ENCODE measurements around the gene ASPHD2.
"Not testable (repeated sequence)": the region's sequence is repeated elsewhere in the genome, so short reads cannot be mapped to it uniquely, and the experiment has no call there.

The ASPHD2 gene

DNA sequence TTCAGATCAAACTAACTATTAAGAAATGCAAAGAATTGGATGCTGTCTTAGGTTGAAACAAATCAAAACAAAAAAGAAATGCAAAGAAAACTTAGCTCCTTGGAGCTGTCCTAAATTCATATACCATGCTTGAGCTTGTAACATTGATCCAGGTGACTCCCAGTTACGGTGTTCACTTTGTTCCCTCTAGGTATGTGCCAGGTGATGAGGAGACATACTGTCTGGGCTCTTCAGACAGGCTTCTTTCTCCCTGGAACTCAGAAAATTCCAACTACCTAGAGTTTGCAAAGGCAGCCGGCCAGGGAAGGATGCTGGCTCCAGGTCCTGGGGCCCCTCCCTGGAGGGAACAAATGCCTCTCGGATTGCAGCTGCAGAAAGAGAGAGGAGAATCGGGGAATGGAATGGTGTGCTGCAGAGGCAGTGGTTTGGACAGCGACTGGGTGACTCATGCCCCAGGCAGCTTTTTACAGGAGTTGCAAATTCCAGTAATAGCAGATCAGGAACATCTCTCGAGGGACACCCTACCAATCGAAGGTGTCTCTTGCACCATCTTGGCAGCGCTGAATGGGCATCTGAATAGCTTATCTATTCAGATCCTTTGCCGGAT is 12.3 kb upstream of the ASPHD2 start:
- no peak for DNase-seq

DNA sequence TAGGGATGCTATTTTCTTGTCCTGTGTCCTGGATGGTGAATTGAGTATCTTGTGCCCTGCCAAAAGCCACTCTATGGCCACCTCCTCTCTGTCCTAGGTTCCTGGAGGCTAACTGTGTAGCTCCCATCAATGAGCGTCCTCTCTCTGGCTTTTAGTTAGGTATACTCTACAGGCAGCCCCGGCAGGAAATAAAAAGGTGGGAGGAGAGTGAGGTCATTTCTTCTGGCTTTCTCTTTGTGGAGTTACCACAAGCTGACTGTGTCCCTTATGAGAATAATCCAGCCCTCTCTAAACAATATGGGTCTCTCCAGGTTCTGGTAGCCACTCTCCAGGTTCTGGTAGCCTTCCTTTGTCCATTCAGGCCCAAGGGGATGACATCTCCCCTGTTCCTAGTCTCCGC is 11.7 kb upstream of the ASPHD2 start:
- no peak for DNase-seq

DNA sequence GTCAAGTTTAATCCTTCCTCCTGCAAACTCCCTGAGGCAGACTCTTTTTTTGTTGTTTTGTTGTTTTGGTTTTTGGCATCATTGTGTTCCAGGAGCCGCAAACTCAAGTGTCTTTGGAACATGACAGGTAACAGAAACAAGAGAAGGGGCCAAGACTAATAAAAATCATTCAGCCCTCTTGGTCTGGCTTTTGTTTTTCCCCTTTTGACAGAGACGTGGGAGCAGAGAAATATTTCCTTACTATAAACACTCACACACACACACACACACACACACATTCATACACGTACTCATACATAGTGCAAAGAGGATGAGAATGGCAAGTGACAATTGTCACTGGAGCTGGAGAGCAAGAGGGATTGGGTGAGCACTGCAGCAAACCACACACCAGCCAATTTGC is 10.4 kb upstream of the ASPHD2 start:
- DNase-seq: no peak

DNA sequence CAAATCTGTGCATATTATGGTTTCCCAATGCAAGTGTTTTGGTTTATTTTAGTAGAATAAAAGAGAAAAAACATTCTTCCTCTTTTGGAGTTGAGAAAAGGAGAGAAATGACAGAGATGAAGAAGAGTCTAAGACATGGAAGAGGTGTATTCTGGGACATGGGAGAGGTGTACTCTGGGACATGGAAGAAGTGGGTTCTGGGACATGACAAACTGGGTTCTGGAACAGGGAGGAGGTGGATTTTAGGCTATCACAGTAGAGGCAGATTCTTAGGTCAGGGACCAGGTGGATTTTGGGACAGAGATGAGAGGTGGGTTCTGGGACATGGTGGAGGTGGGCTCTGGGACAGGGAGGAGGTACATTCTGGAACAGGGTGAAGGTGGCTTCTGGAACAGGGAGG is 2.1 kb upstream of the ASPHD2 start:
- no peak for DNase-seq

DNA sequence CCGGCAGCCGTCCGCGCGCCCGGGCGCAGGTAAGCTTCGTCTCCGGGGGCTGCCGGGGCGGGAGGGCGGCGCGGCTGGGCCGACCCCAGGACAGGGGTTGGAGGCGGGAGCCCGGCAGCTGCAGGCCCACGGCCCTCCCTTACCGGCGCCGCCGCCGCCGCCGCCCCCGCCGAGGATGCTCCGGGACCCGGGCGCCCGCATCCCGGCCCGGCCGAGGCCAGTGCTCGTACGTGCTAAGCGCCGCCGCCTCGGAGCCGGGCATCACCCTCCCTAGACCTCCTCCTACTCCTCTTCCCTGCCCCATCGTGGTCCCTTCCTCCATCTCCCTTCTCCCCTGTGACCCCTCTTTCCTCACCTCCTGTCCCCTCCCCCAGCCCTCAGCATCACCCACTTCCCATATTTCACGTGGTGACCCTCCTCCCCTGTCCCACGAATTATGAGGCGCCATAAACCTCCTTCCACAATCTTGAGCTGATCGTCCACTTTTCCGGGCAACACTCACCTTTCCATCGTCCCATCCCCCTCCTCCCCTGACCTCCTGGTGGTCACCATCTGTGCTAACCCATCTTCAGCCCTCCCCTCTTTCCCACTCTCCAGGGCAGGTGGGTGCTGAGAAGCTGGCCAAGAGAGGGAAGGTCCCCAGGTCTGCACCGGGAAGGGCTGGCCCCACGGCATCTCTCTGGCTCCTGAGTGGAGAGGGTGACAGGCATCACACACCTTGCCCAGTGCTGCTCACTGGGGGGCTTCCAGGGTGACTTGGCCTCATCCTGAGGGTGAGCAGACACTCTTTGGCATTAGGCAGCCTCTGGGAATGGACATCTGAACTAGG is 612 bp downstream of the ASPHD2 start:
- no peak for DNase-seq

DNA sequence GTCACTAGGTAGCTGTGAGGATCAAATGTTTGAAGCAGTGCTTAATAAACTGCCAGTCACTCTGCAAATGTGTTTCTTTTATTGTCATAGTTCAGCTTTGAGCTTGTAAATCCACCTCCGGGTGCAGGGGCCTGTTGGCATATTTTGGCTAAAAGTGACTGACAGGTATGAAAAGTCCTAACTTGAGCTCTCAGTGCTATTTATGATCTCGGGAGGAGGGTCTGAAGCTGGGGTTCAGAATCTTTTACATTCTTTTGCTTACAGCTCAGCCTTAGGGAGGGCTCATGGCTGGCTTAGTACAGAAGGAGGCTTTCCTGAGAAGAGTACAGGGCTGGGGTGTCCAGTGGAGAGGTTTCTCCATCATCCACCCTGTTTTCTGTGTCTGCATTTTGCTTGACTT is 1.5 kb downstream of the ASPHD2 start:
- DNase-seq: no peak

DNA sequence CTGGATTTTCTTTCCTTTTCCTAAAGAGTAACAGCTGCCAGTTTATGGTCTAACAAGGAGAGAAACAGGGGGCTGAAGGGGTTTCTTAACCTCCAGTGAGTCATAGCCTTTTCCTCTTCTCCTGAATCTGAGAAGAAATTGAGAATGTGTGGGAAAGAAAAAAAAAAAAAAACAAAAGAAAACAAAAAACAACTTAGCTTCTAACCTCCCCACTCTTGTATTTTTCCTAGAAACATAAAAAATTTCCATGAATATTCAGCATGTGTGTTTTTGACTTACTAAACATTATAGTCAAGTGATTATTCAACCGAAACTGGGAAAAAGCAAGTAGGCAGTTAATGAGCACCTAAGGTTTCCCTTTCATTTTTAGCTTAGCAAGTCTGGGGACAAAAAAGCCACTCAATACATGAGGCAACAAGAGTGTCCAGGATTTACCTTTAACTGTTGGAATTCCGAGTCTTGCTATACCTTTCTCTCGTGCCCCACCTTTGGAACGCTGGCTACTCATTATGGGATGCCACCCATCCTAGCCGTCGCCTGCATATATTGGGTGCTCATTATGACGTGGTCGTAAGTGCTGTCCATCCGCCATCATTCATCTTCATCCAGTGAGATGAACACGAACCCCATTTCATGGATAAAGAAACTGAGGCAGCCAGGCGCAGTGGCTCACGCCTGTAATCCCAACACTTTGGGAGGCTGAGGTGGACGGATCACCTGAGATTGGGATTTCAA is 2.4 kb downstream of the ASPHD2 start:
- peak in 1 of 2 donors; percentile 49 for DNase-seq

DNA sequence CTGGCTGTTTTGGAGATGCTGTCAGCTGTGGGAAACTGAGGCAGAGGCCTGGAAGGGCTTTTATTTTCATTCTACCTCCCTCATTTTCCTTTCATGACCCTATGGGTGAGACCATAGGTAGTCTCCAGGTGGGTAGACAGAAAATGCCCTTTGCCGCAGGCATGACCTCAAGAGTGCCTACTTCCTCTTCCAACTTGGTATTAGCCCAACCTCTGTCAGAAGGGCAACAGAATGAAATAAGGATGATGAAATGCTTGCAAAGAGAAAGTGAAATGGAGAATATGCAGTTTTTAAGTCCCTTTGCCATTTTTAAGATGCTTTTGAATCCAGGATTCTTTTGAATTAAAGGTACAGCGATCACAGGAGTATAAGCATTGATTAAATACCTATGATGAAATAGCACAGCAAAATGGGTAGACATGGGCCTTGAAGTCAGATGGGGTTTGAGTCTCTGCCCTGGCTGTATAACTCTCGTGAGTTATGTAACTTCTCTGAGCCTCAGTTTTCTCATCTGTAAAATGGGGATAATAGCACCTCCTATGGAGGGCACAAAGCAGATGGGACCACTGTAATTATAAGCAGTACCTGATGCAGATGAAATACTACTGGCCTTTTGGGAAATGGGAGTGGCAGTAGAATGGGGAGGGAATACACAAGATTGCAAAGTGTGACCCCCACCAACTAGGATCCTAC is 3.7 kb downstream of the ASPHD2 start:
- DNase-seq: peak in 1 of 2 donors; percentile 79

DNA sequence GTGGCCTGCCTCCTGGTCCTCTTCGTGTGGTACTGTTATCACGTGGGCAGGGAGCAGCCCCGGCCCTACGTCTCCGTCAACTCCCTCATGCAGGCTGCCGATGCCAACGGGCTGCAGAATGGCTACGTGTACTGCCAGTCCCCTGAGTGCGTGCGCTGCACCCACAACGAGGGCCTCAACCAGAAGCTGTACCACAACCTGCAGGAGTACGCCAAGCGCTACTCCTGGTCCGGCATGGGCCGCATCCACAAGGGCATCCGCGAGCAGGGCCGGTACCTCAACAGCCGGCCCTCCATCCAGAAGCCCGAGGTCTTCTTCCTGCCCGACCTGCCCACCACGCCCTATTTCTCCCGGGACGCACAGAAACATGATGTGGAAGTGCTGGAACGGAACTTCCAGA is 4.7 kb downstream of the ASPHD2 start:
- DNase-seq: no peak

DNA sequence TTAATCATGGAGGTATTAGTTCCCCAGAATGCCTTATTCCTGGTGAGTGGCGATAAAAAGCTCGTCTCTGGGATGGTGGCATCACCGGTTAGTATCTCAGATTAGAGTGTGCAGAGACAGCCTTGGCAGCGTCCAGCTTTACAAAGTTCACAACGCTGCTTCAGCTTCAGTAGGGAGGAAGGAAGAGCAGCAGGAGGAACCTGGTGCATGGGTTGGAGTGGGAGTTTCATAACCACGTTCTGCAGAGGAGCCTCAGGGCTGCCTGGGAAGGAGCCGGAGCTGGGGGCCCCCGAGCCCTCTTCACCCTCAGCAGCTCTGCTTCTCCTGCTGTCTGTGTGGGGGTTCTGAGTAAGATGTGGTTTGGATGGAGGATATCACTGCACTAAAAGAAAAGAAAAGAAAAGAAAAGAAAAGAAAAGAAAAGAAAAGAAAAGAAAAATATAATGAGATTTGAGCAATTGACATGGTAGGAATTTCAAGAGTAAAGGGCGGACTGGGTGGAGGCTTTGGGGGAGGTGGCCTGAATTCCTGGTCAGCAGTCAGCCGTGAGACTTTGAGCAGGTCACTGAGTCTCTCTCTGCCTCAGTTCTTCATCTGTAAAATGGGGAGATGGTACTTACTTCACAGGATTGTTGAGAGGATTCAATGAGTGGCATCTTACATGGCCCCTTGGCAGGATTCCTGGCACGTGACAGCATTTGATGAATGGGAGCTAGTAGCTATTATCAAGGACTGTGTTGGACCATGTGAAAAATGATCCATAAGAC is 6.5 kb downstream of the ASPHD2 start:
- DNase-seq: no peak

DNA sequence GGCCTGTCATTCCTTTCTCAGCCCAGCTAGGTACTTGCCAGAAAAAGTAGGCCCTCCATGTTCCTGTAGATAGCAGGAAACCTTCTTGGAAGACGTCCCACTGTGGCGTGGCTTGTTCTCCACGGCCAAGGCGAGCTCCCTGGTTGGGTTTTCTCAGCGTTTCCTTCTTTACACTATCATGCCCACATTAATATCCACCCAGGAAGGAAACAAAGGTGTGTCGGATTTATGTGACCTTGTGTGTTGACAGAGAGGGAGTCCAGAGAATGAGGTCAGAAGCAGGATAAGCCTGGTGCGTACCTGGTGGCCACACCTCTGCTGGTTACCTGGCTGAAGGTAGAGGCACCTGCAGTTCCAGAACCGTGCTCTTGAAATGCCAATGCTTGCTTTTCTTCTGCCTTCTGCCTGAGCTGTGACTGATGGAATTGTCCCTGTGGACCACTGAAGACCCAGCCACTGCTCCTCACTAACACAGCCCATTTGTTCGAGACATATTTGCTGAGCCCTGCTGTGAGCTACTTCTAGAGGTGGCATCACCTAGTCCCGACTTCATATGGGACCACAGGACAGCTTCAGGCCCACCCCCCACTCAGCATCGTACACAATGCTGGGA is 7.9 kb downstream of the ASPHD2 start:
- DNase-seq: no peak

DNA sequence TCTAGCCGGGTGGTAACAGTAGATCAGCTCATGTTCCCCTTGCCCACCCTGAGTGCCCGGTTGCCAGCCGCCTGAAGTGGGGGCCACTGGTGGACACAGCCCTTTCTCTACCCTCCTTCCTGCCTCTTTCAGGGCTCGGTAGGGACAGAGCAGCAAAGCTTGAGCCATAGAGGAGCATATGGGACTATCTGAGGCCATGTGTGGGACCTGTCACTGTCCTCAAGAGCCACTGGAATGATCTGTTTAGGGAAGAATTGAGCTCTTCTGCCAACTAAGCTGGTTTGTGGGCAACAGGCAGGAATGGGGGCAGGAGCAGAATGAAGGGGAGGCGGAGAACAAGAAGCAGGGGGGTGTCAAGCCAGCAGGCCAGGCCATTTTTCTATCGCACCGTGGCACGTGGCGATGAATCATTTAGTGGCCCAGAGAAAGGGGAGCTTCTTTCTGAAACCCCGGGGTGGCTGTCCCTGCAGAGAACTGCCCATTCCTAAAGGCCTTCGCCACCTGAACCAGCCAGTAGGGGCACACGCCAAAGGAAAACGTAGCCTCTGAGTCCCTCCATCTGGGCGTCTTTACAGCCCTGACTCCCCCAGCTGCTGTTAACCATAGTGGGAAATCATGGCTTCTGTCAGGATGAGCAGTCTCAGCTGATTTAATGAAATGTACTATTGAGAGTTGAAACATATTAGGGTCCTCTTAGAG is 8.8 kb downstream of the ASPHD2 start:
- DNase-seq: no peak

DNA sequence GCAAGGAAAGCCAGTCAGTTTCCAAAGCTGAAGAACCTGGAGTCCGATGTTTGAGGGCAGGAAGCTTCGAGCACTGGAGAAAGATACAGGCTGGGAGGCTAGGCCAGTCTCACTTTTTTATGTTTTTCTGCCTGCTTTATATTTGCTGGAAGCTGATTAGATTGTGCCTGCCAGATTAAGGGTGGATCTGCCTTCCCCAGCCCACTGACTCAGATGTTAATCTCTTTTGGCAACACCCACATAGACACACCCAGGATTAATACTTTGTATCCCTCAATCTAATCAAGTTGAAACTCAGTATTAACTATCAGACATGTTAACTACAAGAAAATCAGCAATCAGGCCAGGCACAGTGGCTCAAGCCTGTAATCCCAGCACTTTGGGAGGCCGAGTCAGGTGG is 9.7 kb downstream of the ASPHD2 start:
- DNase-seq: not testable (repeated sequence)

DNA sequence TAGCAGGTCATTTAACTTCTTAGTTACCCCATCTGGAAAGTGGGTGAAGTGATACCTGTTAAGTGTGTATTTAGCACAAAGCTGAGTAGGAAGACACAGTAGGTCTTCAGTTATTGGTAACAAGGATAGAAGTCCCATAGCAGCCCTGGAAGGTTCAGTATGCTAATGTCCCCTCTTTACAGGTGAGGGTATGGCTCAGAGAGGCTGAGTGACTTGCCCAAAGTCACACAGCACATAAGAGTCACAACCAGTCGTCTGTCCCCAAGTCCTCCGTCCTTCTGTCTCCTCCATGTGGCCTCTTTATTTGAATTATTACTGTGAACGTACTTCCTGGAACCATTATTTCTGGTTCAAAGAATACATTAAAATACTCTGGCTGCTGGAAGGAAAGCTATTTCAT is 10.5 kb downstream of the ASPHD2 start:
- DNase-seq: no peak

DNA sequence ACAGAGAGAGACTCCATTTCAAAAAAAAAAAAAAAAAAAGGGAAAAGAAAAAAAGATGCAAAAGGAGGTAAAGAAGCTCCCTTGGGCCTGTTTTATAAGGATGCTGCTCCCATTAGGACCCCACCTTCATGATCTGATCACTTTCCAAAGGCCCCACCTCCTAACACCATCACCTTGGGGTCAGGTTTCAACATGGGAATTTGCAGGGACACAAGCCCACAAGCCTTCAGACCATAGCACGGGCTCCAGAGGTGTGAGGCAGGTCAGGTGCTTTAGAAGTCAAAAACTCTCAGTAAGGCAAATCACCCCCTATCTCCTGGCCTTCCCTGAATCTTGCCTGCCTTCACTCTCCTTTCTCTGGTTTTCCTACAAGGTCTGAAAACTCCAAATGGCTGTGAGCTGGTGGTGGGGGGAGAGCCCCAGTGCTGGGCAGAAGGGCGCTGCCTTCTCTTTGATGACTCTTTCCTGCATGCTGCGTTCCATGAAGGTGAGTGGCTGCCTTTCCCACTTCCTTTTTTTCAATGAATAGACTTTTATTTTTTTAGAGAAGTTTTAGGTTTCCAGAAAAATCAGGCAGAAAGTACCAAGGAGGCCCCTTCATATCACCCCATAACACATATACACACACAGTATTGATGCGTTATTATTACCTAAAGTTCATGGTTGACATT is 13.2 kb downstream of the ASPHD2 start:
- no peak for DNase-seq

DNA sequence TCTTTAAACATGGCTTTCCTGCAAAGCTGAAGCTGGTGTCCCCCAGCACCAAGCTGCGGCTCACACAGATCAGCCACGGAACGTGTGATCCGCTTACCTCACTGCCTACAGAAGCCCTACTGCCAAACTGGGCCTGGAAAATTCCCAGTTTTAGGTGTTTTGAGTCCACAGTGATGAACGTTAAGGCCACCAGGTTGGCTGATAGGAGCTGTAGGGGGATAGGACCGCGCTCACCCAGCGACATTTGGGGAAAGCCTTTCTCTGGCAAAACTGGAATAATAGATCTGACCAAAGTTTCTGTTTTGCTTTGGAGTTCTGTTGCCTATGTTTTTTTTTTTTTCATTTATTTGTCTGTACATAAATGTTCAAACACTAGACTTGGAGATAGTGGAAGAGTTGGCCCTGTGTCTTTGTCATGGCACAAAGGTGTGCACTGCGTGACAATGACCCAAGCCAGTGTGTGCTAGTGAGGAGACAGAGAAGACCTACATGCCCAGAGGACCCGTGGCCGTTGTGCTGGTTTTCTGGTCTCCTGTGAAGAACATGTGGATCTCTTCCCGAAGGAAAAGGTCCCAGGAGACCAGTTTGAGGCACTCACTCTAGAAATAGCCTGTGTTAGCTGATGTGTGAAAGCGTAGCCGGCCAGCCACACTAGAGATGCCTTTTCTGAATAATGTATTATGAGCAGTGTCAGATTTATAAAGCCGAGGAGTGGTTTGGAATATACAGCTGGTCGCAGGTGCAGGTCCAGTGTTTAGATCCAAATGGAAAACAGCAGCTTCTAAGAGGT is 15.0 kb downstream of the ASPHD2 start:
- no peak for DNase-seq

DNA sequence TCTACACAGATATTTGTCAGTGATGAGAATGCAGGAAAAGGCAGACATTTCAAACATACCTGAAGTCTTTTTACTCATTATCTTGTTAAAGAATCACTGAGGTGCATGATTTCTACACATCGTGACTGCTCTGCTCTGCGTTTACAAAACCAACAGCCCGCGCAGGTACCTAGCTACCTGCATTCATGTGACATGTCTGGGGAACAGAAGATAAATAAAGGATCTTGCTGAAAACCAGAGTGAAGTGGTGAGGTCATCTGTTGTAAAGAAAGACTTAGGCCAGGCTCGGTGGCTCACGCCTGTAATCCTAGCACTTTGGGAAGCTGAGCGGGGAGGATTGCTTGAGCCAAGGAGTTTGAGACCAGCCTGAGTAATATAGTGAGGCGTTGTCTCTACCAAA is 15.7 kb downstream of the ASPHD2 start:
- no peak for DNase-seq

DNA sequence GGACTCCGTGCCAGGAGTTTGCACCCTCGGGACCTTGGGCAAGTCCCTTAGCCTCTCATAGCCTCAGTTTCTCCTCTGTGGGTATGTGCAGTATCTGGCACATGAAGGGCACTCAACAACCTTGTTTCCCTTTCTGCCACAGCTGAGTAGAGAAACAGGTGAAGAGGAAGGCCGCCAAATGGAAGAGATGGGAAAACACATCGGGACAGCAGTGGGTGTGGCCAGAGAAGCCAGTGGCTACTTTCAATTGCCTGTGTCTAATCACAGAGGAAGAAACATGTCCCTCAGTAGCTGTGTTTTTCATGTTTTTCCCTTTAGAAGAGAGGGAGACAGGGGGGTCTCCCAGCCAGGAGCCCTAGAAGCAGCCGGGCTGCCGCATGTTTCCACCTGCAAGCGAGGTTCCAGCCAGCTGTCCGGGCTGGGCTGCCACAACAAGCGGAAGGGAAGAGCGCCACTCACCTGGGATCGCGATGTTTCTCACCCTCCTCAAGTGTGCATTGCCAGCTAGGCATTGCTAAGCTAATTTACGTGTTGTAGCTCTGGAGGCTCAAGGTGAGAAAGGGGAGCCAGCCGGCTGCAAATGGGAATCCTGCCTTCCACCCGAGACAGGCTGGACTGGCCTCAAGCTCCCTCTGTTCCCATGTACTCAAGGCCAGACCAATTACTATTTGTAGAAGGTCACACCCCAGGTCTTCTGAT is 16.7 kb downstream of the ASPHD2 start:
- no peak for DNase-seq

DNA sequence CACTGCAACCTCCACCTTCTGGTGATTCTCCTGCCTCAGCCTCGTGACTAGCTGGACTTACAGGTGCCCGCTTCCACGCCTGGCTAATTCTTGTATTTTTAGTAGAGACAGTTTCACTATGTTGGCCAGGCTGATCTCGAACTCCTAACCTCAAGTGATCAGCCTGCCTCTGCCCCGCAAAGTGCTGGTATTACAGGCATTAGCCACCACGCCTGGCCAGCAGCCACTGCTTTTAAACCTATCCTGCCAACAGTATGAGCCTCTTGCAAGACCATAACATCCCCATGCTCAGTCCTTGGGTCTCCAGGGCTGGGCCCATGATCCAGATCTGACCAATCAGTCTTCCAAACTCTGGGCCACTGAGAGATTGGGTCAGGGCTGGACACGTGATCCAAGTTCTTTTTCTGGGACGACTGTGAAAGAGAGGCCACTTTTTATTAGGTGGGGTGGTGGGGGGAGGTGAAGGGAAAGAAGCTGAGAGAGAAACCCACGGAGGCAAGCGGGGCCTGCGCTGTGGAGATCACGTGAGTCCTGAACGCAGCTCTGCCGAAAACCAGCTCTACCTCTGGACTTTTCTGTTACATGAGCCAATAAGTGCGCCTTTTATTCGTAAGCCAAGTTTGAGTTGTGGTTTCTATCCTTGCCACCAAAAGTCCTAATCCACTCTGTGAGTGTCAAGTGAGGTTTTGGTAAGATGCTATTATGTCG is 17.9 kb downstream of the ASPHD2 start:
- DNase-seq: no peak

Measured in bone marrow (tissue), 2 donors.